Heart left ventricle (tissue), 16 donors: ENCODE results near the gene SLC5A4. TPM values are rescaled to one million over a fixed set of nuclear protein-coding genes. Genes with fewer than 3 reads are reported as not detected.
"Not testable (repeated sequence)": the region's sequence is repeated elsewhere in the genome, so short reads cannot be mapped to it uniquely, and the experiment has no call there.

Experiments
- ATAC-seq, 4 donors: fragments of 200-7000 bp; cut with Tn5 transposase; one replicate each; pipeline ENCODE4 v1.9.1; 2020 to 2022; ENCODE audit warnings: moderate library complexity in 4 of 4, mild to moderate bottlenecking in 3 of 4, moderate number of reproducible peaks in 1 of 4
- DNase-seq, 5 donors: peaks; one replicate each; pipeline ENCODE4 v3.0.0-alpha.2; 2020
- H3K27ac ChIP-seq, 12 donors: fragments of 200-600 bp; sonication (generic) in 4 of 12; one replicate each; pipeline versions ENCODE4 v1.5.0 to v1.8.0; 2016 to 2022; ENCODE audit warnings: mild to moderate bottlenecking in 2 of 12
- H3K27me3 ChIP-seq, 9 donors: fragments of 200-600 bp; sonication (generic) in 2 of 9; one replicate each; pipeline versions ENCODE4 v1.5.1 to v1.8.0; 2016 to 2022; ENCODE audit warnings: mild to moderate bottlenecking in 3 of 9
- H3K36me3 ChIP-seq, 9 donors: fragments of 200-600 bp; sonication (generic) in 2 of 9; one replicate each; pipeline versions ENCODE4 v1.5.0 to v1.8.0; 2018 to 2022; ENCODE audit warnings: mild to moderate bottlenecking in 2 of 9
- H3K4me1 ChIP-seq, 12 donors: fragments of 200-600 bp; sonication (generic) in 4 of 12; one replicate each; pipeline versions ENCODE4 v1.5.0 to v1.8.0; 2016 to 2022; ENCODE audit warnings: mild to moderate bottlenecking in 3 of 12
- H3K4me3 ChIP-seq, 12 donors: fragments of 200-600 bp; sonication (generic) in 4 of 12; one replicate each; pipeline versions ENCODE4 v1.5.0 to v1.8.0; 2017 to 2022; ENCODE audit warnings: mild to moderate bottlenecking in 9 of 12, moderate library complexity in 4 of 12
- H3K9me3 ChIP-seq, 12 donors: fragments of 200-600 bp; sonication (generic) in 4 of 12; one replicate each; pipeline versions ENCODE4 v1.5.0 to v1.8.0; 2016 to 2022; ENCODE audit warnings: mild to moderate bottlenecking in 1 of 12
- POLR2A ChIP-seq, 2 donors: fragments of 450-650 bp; IDR thresholded peaks; one replicate each; pipeline ENCODE4 v1.6.1; 2017; ENCODE audit warnings: antibody characterized with exemption in 2 of 2, mild to moderate bottlenecking in 2 of 2, moderate library complexity in 2 of 2
- WGBS, 4 donors: extraction: QIAGEN DNeasy Blood & Tissue Kit in 2 of 4; methylation state at CpG; one replicate each; pipeline versions ENCODE4 v1.1.5 to v1.1.7; 2013 to 2018; 5-methylcytosine and 5-hydroxymethylcytosine counted together
- intact Hi-C, 10 donors: fragments of 100-400 bp; cut with DNase I; formaldehyde crosslinking; loops; one replicate each; pipeline versions ENCODE4 v1.11.1 to v1.14.2; 2022
- polyA plus RNA-seq, 2 donors: library from polyadenylated mRNA; stranded (reverse); fragments of 200-250 nt; gene quantifications; one replicate each; pipeline ENCODE4 v1.2.3, GENCODE V29; 2013
- total RNA-seq, 9 donors: library from RNA; depleted of rRNA in 2 of 9; stranded (reverse); fragments of >200 nt in 2 of 9; fragmentation: NEBNext Ultra II Directional in 3 of 9; extraction: Animal tissue kit (Norgen Biotek cat#: 25700) in 3 of 9; gene quantifications; one replicate each; pipeline versions ENCODE4 v1.1.0 to v1.2.4, GENCODE V29; 2016 to 2023
- TF ChIP-seq, protein P1 (sequence below), 12 donors: fragments of 200-600 bp; sonication (generic) in 4 of 12; IDR thresholded peaks; one replicate each; pipeline versions ENCODE4 v1.5.0 to v1.8.0; 2018 to 2022; ENCODE audit warnings: antibody characterized with exemption in 12 of 12, mild to moderate bottlenecking in 5 of 12
- donor health status: ischemic (EF 13 %, LVEDD 7.1; RV severe dilation, severe dysfunction).
- donor health status: healthy with polysubstance abuse.
- donor health status: DM: no; HTN: yes; CAD: no.
- donor health status: DM: no; HTN: no; CAD: no.
- donor health status: ischemic (EF 25% LVEDD 6.9; RV normal size, moderate dysfunction).
- donor health status: ischemic (EF 25% LVEDD 5.7; RV mildly dilated, moderate dysfunction).
- donor health status: healthy.
- donor health status: DM: yes; HTN: yes; CAD: no.
- donor health status: ischemic (EF 35%, LVEDD 5.7; RV mildly dilated, moderate dysfunction).
- donor health status: nonischemic (EF 11% LVEDD 7.7; RV severe dilation, severe dysfunction).
- donor health status: DM: yes; HTN: yes; CAD: no.
- donor health status: PGD.
- donor health status: ischemic (EF 29% LVEDD 5.4; RV normal size, mild dysfunction).
- donor health status: nonischemic (EF 23%, LVEDD 6.1; RV moderate dilation, normal function).

Gene SLC5A4
- total and polyA plus RNA-seq, 11 donors: 0.12 to 1.3 (median 0.28) TPM; not detected in 2

DNA sequence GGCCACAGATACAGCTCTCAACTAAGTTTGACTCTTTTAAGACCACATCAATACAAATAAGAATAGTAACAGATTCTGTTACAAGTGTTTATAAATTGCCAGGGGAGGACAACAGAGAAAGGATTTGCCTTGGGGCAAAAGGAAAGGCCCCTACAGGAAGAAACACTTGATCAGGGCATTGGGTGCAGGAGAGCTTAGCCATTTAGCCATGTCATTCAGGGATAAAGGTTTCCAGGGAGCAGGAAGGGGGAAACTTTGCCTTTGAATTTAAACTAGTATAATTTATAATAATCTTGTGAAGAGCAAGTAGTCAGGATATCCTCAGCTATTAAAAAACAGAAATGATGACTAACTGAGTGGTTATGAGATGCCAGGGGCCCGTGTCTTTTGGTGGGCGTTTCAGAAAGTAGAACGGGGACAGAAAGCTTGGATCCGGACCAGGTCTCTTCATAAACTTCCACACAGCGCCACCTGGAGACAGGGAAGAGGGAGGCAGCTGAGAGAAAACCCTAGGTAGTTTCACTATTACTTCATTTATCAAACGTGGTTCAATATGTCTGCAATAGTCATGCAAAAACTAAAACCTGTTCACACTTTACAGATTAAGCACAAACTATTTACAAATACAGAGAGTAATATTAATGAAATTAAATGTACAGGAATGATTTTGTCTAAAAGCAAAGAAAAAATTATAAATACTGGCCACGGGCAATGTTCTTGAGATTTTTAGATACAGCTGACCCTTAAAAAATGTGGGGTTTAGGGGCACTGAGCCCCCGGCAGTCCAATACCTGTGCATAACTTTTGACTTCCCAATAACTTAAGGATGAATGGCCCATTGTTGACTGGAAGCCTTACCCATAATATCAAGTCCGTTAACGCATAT is 11.0 kb upstream of the SLC5A4 start:
- no peak for TF ChIP-seq POLR2A (IDR thresholded peaks at IDR 0.05)
- TF ChIP-seq, protein P1, sequence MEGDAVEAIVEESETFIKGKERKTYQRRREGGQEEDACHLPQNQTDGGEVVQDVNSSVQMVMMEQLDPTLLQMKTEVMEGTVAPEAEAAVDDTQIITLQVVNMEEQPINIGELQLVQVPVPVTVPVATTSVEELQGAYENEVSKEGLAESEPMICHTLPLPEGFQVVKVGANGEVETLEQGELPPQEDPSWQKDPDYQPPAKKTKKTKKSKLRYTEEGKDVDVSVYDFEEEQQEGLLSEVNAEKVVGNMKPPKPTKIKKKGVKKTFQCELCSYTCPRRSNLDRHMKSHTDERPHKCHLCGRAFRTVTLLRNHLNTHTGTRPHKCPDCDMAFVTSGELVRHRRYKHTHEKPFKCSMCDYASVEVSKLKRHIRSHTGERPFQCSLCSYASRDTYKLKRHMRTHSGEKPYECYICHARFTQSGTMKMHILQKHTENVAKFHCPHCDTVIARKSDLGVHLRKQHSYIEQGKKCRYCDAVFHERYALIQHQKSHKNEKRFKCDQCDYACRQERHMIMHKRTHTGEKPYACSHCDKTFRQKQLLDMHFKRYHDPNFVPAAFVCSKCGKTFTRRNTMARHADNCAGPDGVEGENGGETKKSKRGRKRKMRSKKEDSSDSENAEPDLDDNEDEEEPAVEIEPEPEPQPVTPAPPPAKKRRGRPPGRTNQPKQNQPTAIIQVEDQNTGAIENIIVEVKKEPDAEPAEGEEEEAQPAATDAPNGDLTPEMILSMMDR (IDR thresholded peaks at IDR 0.05): peak; percentile 74 to 90 (median 86)
- Histone ChIP-seq H3K27ac (no peak overlapping the region), H3K4me1 (peaks cover 0 to 8% (median 0%) of the 10 kb centered on the region in 12 donors), H3K27me3 (no peaks in the 10 kb centered on the region), H3K9me3 (peaks cover 0 to 4% (median 0%) of the 10 kb centered on the region in 12 donors), H3K4me3 (peak overlapping the region in 2 of 12 donors; percentile 12 to 28), H3K36me3 (no peaks in the 10 kb centered on the region)
- intact Hi-C loops: loop anchor here (1.0 to 10.0 kb wide), 9 partner anchors 63 to 296 kb away; no protein-coding TSS in a partner anchor
- ATAC-seq (peak in 3 of 4 donors; percentile 59 to 70 (median 61)), DNase-seq (peak in 4 of 5 donors; percentile 56 to 73 (median 58))
- WGBS, 4 donors: 29 to 30% (median 29%) methylated on average over 10 of the region's 10 CpGs

DNA sequence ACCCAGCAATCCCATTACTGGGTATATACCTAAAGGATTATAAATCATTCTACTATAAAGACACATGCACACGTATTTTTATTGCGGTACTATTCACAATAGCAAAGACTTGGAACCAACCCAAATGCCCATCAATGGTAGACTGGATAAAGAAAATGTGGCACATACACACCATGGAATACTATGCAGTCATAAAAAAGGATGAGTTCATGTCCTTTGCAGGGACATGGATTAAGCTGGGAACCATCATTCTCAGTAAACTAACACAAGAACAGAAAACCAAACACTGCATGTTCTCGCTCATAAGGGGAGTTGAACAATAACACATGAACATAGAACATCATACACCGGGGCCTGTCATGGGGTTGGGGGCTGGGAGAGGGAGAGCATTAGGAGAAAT is 8.5 kb upstream of the SLC5A4 start:
- not testable (repeated sequence) for H3K27me3 ChIP-seq, H3K9me3 ChIP-seq, H3K4me3 ChIP-seq, H3K36me3 ChIP-seq, H3K4me1 ChIP-seq, H3K27ac ChIP-seq, DNase-seq, ATAC-seq
- intact Hi-C loops: loop anchor here in 5 of 10 donors (2.0 to 10.0 kb wide), 3 partner anchors 61 to 289 kb away; no protein-coding TSS in a partner anchor
- WGBS, 4 donors: 95 to 99% (median 96%) methylated on average over 4 of the region's 4 CpGs

DNA sequence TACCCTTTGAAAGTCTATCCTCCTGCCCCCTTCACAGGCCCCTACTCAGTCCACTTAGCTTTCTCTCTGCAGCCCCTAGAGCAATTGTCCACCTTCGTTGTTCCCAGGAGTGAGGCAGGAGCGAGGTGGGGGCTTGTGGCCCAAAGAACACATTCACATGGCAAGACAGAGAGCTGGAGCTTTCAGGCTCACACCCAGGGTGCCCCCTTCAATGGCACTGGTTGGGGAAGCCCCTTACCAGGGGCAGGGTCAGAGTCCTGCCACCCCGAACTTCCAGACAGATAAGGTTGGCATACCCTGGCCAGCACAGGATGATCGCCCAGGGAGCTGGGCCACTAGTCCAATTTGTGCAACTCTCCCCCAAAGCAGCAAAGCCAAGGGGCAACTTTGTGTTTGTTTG is 6.2 kb upstream of the SLC5A4 start:
- Histone ChIP-seq H3K27ac (no peak overlapping the region), H3K27me3 (peaks cover 0 to 5% (median 0%) of the 10 kb centered on the region in 9 donors), H3K36me3 (no peaks in the 10 kb centered on the region), H3K9me3 (peaks cover 0 to 4% (median 0%) of the 10 kb centered on the region in 12 donors), H3K4me3 (no peak overlapping the region), H3K4me1 (peaks cover 0 to 6% (median 0%) of the 10 kb centered on the region in 12 donors)
- no peak for DNase-seq
- TF ChIP-seq POLR2A (IDR thresholded peaks at IDR 0.05): no peak
- TF ChIP-seq, protein P1 (IDR thresholded peaks at IDR 0.05): no peak
- intact Hi-C loops: loop anchor here in 4 of 10 donors (10.0 kb wide), 2 partner anchors 157 to 287 kb away; no protein-coding TSS in a partner anchor
- WGBS, 4 donors: 80 to 85% (median 81%) methylated on average over 3 to 4 of the region's 4 CpGs
- no peak for ATAC-seq

DNA sequence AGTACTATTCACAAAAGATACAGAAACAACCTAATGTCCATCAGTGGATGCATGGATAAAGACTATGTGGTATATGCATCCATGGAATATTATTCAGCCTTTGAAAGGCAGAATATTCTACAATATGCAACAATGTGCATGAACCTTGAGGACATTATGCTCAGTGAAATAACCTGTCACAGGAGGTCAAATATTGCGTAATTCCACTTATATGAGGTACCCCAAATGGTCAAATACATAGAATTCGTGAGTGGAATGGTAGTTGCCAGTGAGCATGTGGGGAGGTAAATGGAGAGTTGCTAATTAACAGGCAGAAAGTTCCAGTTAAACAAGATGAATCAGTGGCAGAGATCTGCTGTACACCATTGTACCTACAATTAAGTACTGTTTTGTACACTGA is 3.6 kb upstream of the SLC5A4 start:
- TF ChIP-seq, protein P1 (IDR thresholded peaks at IDR 0.05): no peak
- TF ChIP-seq POLR2A (IDR thresholded peaks at IDR 0.05): no peak
- ATAC-seq (no peak), DNase-seq (no peak)
- intact Hi-C loops: no loop called here
- no peak overlapping the region for H3K27ac ChIP-seq
- no peaks in the 10 kb centered on the region for H3K36me3 ChIP-seq
- H3K27me3 ChIP-seq: peaks cover 0 to 5% (median 0%) of the 10 kb centered on the region in 9 donors
- H3K4me1 ChIP-seq: no peaks in the 10 kb centered on the region
- H3K4me3 ChIP-seq: no peak overlapping the region
- H3K9me3 ChIP-seq: peaks cover 0 to 2% (median 0%) of the 10 kb centered on the region in 12 donors
- WGBS, 4 donors: 69 to 80% (median 71%) methylated on average over 2 of the region's 2 CpGs
